Measurements from ENCODE around the gene LBHD2. TPM values are rescaled to one million over a fixed set of nuclear protein-coding genes. Genes with fewer than 3 reads are reported as not detected.

The LBHD2 gene
- total and polyA plus RNA-seq, 10 of the 15 experiments (the other 5 are each of a cell fraction or from before 2014, with no cell fraction given), result not detected

- TF ChIP-seq PRDM15 (CRISPR knock-in tag; IDR thresholded peaks at IDR 0.05) (no peak), POU2F2 (IDR thresholded peaks at IDR 0.05; ENCODE audit: borderline replicate concordance, low read depth, low read length) (no peak), NFXL1 (IDR thresholded peaks at IDR 0.05; ENCODE audit: borderline replicate concordance) (no peak), MEF2A (IDR thresholded peaks at IDR 0.05; ENCODE audit: insufficient read depth, low read depth, low read length) (no peak), SRF (IDR thresholded peaks at IDR 0.05; ENCODE audit: low read depth in 2 of 2, low read length in 2 of 2) (no peak), FOXM1 (IDR thresholded peaks at IDR 0.05; ENCODE audit: low read depth, low read length) (no peak), JUNB (IDR thresholded peaks at IDR 0.05) (no peak), ZNF24 (IDR thresholded peaks at IDR 0.05) (no peak)
These were observed 16.6 kb upstream of the LBHD2 start (continued) for GRCh38 chr14:103067231-103067954.
